ENCODE data around the gene ZFAND3.

- TF ChIP-seq CTCF (IDR thresholded peaks at IDR 0.05) (no peak), POLR2AphosphoS5 (IDR thresholded peaks at IDR 0.05; ENCODE audit: insufficient read depth in 1 of 2, low read depth in 1 of 2) (no peak)
Measured at GRCh38 chr6:38024908-38025307, 205.4 kb downstream of the ZFAND3 start.
